ENCODE results near the gene TCTN3. TPM values are rescaled to one million over a fixed set of nuclear protein-coding genes. Genes with fewer than 3 reads are reported as not detected.
"Not testable (repeated sequence)": the region's sequence is repeated elsewhere in the genome, so short reads cannot be mapped to it uniquely, and the experiment has no call there.

The TCTN3 gene
- total RNA-seq, 1 donor: 39.7 TPM

DNA sequence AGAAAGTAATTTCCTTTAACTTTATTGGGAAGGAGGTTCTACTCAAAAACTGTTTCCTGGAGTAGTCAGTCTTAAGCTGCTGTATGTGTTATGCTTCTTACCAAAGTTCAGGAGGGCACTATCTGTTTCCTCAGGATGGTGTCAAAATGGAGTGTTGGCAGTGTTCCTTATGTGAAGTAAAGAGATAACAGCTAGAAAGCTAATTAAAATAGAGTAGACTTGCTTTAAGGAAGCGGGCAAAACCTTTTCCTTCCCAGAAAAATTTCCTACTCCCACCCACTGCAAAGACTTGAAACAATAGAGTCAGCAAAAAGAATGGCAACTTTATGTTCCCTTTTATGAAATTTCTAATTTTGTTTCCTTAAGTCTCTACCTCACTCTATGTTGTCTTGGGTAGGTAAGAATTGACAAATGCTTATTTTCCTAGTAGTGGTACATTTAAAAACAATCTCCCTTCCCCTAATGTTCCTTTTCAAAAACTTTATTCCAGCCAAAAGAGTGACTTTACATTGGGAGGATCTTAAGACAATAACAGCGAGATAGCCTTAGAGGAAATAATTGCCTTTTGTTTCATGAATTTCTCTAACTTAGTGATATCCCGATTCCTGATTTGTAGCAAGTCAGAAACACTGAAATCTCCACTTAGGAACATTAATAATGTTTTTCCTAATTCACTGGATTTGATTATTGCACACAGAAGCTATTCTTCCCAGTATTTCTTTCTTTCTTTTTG, 35.8 kb upstream of the TCTN3 start:
- DNase-seq (ENCODE audit: low read depth): no peak

DNA sequence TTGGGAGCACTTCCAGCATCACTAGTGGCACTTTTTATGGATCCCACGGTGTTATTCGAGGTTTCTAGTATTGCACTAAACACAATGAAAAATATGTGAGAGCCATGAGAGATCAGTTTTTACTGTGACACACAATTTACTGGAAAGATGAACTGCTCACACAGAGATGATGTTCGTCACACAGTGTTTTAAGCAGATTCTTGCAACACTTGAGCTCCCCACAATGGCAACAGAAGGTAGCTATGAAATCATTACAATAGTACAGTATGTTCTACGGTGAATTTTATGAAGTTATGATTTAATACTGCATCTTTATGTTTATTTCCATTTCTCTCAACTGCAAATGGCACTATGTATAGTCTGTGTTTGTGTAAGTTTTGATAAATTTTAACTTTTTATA, 34.8 kb upstream of the TCTN3 start:
- DNase-seq (ENCODE audit: low read depth): peak; percentile 26
- H3K4me3 ChIP-seq (ENCODE audit: low read depth, low read length): no peak overlapping the region
- TF ChIP-seq, protein P1, sequence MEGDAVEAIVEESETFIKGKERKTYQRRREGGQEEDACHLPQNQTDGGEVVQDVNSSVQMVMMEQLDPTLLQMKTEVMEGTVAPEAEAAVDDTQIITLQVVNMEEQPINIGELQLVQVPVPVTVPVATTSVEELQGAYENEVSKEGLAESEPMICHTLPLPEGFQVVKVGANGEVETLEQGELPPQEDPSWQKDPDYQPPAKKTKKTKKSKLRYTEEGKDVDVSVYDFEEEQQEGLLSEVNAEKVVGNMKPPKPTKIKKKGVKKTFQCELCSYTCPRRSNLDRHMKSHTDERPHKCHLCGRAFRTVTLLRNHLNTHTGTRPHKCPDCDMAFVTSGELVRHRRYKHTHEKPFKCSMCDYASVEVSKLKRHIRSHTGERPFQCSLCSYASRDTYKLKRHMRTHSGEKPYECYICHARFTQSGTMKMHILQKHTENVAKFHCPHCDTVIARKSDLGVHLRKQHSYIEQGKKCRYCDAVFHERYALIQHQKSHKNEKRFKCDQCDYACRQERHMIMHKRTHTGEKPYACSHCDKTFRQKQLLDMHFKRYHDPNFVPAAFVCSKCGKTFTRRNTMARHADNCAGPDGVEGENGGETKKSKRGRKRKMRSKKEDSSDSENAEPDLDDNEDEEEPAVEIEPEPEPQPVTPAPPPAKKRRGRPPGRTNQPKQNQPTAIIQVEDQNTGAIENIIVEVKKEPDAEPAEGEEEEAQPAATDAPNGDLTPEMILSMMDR (IDR thresholded peaks at IDR 0.05; ENCODE audit: insufficient read depth, low read depth, low read length): no peak

More for the DNA sequence above, 35.8 kb upstream of the TCTN3 start:
- H3K4me3 ChIP-seq (ENCODE audit: low read depth, low read length): no peak overlapping the region
- TF ChIP-seq, protein P1 (IDR thresholded peaks at IDR 0.05; ENCODE audit: insufficient read depth, low read depth, low read length): no peak

DNA sequence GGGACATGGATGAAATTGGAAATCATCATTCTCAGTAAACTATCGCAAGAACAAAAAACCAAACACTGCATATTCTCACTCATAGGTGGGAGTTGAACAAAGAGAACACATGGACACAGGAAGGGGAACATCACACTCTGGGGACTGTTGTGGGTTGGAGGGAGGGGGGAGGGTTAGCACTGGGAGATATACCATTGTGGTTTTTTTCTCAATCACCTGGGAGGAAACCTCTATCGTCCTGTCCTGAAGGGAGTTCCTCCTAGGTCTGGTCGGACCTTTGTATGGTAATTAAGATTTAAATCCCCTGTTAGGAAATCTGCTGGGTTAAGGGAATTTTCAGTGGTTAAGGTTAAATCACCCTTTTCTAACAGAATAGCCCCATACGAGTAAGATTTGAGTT, 28.8 kb upstream of the TCTN3 start:
- DNase-seq (ENCODE audit: low read depth); H3K4me3 ChIP-seq (ENCODE audit: low read depth, low read length): not testable (repeated sequence)

DNA sequence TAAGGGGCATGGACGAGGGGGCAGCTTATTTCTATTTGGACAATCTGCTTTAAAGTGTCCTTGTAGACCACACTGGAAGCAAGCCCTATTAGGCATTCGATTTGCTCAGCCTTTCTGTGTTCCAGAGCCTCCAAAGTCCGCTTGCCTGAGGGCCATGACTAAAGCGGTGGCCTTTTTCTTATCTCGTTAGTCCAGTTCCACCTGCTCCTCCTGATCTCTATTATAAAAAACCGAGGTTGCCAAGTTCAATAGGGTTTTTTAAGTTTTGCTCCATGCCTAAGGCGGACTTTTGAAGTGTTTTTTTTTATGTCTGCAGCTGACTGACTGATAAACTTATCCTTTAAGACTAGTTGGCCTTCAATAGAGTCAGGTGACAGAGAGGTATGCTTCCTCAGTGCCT, 27.0 kb upstream of the TCTN3 start:
- not testable (repeated sequence) for DNase-seq (ENCODE audit: low read depth); H3K4me3 ChIP-seq (ENCODE audit: low read depth, low read length)

DNA sequence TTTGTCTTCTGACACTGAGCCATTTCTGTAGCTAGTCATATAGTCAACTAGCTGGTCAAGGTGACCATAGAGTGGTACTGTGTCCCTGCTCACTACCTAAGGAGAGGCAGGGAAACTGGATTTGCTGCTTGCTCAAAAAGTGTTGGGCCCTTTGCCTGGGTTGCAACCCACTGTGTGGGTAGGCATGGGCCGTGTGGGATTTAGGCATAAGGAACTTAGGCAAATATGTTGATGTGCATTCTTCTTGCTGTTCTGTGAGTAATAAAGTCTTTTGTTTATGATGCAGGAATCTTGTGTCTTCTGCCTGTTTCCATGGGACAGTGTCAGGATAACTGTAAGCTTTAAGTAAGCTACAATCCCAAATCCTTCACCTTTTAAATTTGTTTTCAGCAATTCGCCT, 23.1 kb upstream of the TCTN3 start:
- TF ChIP-seq, protein P1 (IDR thresholded peaks at IDR 0.05; ENCODE audit: insufficient read depth, low read depth, low read length): no peak
- H3K4me3 ChIP-seq (ENCODE audit: low read depth, low read length): no peak overlapping the region
- no peak for DNase-seq (ENCODE audit: low read depth)

DNA sequence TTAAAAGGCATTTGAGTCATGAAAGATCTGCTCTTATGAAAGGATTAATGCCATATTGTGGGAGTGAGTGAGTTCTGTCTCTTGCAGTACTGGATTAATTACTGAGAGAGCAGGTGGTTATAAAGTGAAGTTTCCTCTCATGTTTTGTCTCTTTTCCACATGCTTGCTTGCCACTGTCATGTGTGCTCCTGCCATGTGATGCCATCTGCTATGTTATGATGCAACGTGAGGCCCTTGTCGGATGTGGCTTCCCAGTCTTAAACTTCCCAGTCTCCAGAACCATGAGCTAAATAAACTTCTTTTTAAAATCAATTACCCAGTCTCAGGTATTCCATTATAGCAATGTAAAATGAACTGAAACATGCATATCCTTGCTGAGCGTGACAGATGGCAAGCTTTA, 22.7 kb upstream of the TCTN3 start:
- DNase-seq (ENCODE audit: low read depth): no peak
- TF ChIP-seq, protein P1 (IDR thresholded peaks at IDR 0.05; ENCODE audit: insufficient read depth, low read depth, low read length): no peak
- no peak overlapping the region for H3K4me3 ChIP-seq (ENCODE audit: low read depth, low read length)

DNA sequence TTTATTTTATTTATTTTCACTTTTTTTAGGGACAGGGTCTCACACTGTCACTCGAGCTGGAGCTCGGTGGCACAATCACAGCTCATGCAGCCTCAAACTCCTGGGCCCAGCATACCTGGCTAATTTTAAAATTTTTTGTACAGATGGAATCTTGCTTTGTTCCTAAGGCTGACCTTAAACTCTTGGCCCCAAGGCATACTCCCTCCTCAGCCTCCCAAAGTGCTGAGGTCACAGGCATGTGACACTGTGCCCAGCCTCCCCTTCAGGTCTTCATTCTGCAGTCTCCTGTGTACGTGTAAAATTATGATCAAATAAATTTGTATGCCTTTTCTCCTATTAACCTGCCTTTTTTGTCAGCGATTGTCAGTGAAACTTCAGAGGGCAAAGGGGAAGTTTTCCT, 17.8 kb upstream of the TCTN3 start:
- no peak for DNase-seq (ENCODE audit: low read depth)
- TF ChIP-seq, protein P1 (IDR thresholded peaks at IDR 0.05; ENCODE audit: insufficient read depth, low read depth, low read length): no peak

DNA sequence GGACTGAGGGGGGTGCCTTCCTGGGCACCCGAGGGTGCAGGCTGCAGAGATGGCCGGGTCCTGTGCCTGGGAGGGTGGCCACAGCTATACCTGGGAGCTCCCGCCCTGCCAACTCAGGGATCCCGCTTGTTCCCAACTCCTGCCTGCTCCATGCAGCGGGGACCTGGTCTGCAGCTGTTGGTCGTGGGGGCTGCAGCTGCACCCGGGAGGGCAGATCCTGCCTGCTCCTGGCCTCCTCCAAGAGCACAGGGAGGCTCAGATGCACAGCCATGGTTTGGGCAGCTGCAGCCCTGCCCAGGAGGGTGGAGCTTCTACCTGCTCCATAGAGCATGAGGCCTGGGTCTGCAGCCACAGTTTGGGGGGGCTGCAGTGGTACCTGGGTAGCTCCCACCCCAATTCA, 13.3 kb upstream of the TCTN3 start:
- no peak for DNase-seq (ENCODE audit: low read depth)
- TF ChIP-seq, protein P1 (IDR thresholded peaks at IDR 0.05; ENCODE audit: insufficient read depth, low read depth, low read length): no peak
- no peak overlapping the region for H3K4me3 ChIP-seq (ENCODE audit: low read depth, low read length)

More for the DNA sequence above, 17.8 kb upstream of the TCTN3 start:
- H3K4me3 ChIP-seq (ENCODE audit: low read depth, low read length): no peak overlapping the region

Measured in fibroblast of villous mesenchyme (primary cell).